ENCODE results near the gene ZNF532.

The ZNF532 gene

GRCh38 chr18:58870621-58871020 lies 5.9 kb downstream of the ZNF532 start:
- TF ChIP-seq SIN3A (IDR thresholded peaks at IDR 0.05; ENCODE audit: borderline replicate concordance, insufficient read depth, low read length) (no peak), FOXP2 (optimal IDR thresholded peaks at IDR 0.05; ENCODE audit: borderline replicate concordance, extremely low read depth, extremely low read length, insufficient read depth) (no peak), POLR2AphosphoS5 (IDR thresholded peaks at IDR 0.05; ENCODE audit: low read depth, low read length) (no peak), TAF1 (IDR thresholded peaks at IDR 0.05; ENCODE audit: borderline replicate concordance, insufficient read depth, low read length) (no peak)
- TF ChIP-seq, protein P1, sequence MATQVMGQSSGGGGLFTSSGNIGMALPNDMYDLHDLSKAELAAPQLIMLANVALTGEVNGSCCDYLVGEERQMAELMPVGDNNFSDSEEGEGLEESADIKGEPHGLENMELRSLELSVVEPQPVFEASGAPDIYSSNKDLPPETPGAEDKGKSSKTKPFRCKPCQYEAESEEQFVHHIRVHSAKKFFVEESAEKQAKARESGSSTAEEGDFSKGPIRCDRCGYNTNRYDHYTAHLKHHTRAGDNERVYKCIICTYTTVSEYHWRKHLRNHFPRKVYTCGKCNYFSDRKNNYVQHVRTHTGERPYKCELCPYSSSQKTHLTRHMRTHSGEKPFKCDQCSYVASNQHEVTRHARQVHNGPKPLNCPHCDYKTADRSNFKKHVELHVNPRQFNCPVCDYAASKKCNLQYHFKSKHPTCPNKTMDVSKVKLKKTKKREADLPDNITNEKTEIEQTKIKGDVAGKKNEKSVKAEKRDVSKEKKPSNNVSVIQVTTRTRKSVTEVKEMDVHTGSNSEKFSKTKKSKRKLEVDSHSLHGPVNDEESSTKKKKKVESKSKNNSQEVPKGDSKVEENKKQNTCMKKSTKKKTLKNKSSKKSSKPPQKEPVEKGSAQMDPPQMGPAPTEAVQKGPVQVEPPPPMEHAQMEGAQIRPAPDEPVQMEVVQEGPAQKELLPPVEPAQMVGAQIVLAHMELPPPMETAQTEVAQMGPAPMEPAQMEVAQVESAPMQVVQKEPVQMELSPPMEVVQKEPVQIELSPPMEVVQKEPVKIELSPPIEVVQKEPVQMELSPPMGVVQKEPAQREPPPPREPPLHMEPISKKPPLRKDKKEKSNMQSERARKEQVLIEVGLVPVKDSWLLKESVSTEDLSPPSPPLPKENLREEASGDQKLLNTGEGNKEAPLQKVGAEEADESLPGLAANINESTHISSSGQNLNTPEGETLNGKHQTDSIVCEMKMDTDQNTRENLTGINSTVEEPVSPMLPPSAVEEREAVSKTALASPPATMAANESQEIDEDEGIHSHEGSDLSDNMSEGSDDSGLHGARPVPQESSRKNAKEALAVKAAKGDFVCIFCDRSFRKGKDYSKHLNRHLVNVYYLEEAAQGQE (IDR thresholded peaks at IDR 0.05; ENCODE audit: insufficient read depth in 1 of 2, low read depth in 2 of 2, low read length in 2 of 2), result no peak

- no peak for TF ChIP-seq SIN3A (IDR thresholded peaks at IDR 0.05; ENCODE audit: borderline replicate concordance, insufficient read depth, low read length)
- no peak for TF ChIP-seq TAF1 (IDR thresholded peaks at IDR 0.05; ENCODE audit: borderline replicate concordance, insufficient read depth, low read length)
- no peak for TF ChIP-seq FOXP2 (optimal IDR thresholded peaks at IDR 0.05; ENCODE audit: borderline replicate concordance, extremely low read depth, extremely low read length, insufficient read depth)
- TF ChIP-seq, protein P1 (IDR thresholded peaks at IDR 0.05; ENCODE audit: insufficient read depth in 1 of 2, low read depth in 2 of 2, low read length in 2 of 2), result no peak
- no peak for TF ChIP-seq POLR2AphosphoS5 (IDR thresholded peaks at IDR 0.05; ENCODE audit: low read depth, low read length)
Measured at GRCh38 chr18:58871514-58872420, 7.1 kb downstream of the ZNF532 start.

DNA sequence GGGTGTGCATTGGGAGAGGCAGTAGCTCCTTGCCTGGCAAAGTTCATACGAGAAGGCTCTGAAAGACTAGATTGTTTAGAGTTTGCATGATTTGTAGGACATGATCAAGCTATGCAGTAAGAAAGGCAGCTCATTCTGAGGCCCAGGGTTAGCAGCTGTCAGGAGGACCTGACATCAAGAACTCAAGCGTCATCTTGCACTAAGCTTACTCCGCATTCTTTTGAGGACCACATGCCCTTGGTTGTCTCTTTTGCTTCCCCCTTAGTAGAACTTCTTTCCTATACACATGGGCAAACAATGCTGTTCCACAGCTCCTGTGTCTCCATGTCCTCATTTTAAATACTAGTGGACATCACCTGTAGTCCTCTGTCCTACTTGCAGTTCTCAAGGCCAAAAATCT lies 14.0 kb downstream of the ZNF532 start:
- TF ChIP-seq, protein P1 (IDR thresholded peaks at IDR 0.05; ENCODE audit: insufficient read depth in 1 of 2, low read depth in 2 of 2, low read length in 2 of 2), result no peak
- TF ChIP-seq FOXP2 (optimal IDR thresholded peaks at IDR 0.05; ENCODE audit: borderline replicate concordance, extremely low read depth, extremely low read length, insufficient read depth) (no peak), POLR2AphosphoS5 (IDR thresholded peaks at IDR 0.05; ENCODE audit: low read depth, low read length) (no peak), TAF1 (IDR thresholded peaks at IDR 0.05; ENCODE audit: borderline replicate concordance, insufficient read depth, low read length) (no peak), SIN3A (IDR thresholded peaks at IDR 0.05; ENCODE audit: borderline replicate concordance, insufficient read depth, low read length) (no peak)

DNA sequence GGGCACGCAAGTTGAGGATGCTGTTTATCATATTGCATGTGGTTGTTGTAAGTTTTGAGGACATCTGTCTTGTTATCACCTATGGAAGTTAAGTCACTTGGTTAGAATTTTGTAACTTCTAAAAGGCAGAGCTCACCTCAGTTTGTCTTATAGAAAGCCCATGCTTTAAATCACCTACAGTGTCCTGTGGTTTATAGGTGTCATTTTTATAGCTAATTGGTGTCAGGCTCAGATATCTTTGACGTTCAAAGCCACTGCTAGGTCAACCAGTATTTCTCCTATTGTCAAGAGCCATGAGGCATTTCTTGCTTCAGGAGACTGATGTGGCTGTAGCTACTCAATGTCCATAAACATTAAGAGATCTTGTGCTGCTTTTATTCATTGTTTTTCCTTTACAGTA lies 16.8 kb downstream of the ZNF532 start:
- TF ChIP-seq POLR2AphosphoS5 (IDR thresholded peaks at IDR 0.05; ENCODE audit: low read depth, low read length) (no peak), TAF1 (IDR thresholded peaks at IDR 0.05; ENCODE audit: borderline replicate concordance, insufficient read depth, low read length) (no peak), FOXP2 (optimal IDR thresholded peaks at IDR 0.05; ENCODE audit: borderline replicate concordance, extremely low read depth, extremely low read length, insufficient read depth) (no peak), SIN3A (IDR thresholded peaks at IDR 0.05; ENCODE audit: borderline replicate concordance, insufficient read depth, low read length) (no peak)
- TF ChIP-seq, protein P1 (IDR thresholded peaks at IDR 0.05; ENCODE audit: insufficient read depth in 1 of 2, low read depth in 2 of 2, low read length in 2 of 2), result no peak
